Parietal lobe (tissue), 2 donors: ENCODE data around the gene PTBP1. TPM values are rescaled to one million over a fixed set of nuclear protein-coding genes. Genes with fewer than 3 reads are reported as not detected.

Experiments
- small RNA-seq: library from RNA; depleted of rRNA; stranded (forward); fragments of <200 nt; gene quantifications from one replicate; pipeline ENCODE3, GENCODE V24; 2014; ENCODE audit warnings: low replicate concordance
- total RNA-seq: library from RNA; depleted of rRNA; stranded (reverse); fragments of >200 nt; gene quantifications from one replicate; pipeline ENCODE4 v1.2.3, GENCODE V29; 2014

PTBP1 gene
- total RNA-seq: 60.7 TPM

DNA sequence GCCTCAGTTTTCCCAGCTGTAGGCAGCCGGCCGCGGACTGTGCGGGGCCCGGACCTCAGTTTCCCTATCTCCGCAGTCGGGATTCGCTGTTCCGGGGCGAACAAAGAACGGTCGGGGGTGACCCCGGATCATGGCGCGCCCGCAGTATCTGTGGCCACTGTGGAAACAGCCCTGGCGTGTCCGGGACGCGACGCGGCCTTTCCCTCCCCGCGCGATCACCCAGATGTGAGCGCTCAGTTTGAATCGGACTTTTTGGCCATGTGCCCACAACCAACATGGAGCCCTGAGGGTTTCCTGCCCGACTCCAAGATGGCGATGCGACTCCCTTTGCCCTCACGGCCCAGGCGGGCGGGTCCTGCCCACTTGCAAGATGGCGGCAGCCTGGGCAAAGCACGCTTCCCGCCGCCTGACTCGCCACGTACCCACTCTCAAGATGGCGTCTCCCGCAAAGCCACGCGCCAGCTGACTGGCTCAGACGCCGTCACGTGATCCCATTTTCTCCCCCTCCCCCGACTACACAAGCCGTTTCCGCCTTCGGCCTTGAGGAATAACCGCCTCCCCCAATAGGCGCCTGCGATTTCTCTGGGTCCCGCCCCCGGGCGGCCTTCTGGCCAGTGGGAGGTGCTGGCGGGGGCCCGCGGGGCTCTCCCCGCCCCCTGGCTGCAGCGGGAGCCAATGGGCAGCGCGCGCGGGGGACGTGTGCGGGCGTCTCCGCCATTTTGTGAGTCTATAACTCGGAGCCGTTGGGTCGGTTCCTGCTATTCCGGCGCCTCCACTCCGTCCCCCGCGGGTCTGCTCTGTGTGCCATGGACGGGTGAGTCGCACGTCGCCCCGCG, at the start of gene PTBP1:
Gene PTBP1, plus strand, starts transcription at position 761 of the 836 bp plus-strand sequence. Its CDS starts 46 bp downstream, at position 807.

DNA sequence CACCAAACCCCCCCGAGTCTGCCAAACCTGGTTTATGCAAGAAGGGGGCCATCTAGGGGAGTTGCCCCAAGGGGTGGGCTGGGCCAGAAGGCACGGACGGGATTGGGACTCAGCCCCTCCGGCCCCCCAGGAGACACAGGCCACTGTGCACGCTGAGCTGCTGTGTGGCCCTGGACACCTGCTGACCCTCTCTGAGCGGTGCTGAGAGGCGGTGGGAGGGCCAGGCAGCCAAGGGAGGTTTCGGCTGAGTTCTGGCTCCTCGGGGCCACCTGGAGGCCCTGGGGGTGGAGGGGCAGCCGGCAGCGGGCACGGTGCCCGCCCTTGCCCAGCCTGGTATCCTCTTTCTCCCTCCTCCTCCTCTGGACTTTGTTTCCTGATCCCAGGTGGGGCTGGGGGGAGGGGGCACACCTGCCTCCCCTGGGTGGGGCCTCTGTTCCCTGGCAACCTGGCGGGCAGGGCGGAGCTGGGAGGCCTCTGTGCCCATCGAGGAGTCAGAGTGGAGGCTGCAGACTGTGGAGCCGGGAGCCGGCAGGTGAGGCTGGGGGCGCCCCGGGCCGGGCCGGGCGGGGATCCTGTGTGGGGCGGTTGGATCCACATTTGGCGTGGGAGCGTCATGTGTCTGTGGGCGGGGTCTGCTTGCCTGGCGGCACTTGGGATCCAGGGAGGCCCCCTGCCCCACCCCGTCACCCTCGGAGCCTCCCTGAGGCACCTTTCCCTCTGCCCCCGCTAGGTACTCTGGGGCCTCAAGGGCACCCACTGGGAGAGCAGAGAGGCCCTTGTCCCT, 46.4 kb upstream of the PTBP1 start, which contains the start of gene MISP:
Gene MISP, plus strand, starts transcription at position 473 of the 784 bp plus-strand sequence. CDS start 5,835 bp downstream, outside the sequence.

DNA sequence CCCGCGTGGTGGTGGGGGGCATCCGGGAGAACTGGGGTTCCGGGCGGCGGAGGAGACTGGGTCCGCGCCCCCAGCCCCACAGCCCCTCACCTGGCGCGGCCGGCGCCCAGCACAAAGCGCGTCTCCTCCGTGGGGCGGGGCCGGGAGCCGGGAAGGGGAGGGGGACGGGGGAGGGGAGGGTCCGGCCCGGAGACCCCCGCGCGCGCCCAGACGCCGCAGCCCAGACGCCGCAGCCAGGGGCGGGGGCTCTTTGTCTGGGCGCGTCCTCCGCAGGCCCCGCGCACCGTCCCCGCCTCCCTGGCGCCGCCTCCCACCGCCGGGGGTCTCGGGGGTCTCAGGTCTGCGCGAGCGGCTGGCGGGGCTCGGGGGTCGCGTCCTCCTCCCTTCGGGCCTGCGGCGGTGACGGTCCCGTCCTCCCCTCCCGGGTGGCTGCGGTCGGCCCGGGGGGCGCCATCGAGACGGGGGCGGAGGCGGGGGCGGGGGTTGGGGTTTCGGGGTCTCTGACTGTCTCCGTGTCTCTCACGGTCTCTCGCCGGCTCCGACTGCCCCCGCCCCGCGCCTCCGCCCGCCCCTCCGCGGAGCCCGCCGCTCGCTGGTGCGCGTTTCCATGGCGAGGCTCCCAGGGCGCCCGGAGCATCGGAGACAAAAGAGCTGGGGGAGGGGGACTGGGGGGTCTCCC, 24.7 kb downstream of the PTBP1 start, which contains the start of gene PLPPR3:
Gene PLPPR3, minus strand, starts transcription at position 131 of the 679 bp plus-strand sequence. CDS start 396 bp downstream, outside the sequence.

DNA sequence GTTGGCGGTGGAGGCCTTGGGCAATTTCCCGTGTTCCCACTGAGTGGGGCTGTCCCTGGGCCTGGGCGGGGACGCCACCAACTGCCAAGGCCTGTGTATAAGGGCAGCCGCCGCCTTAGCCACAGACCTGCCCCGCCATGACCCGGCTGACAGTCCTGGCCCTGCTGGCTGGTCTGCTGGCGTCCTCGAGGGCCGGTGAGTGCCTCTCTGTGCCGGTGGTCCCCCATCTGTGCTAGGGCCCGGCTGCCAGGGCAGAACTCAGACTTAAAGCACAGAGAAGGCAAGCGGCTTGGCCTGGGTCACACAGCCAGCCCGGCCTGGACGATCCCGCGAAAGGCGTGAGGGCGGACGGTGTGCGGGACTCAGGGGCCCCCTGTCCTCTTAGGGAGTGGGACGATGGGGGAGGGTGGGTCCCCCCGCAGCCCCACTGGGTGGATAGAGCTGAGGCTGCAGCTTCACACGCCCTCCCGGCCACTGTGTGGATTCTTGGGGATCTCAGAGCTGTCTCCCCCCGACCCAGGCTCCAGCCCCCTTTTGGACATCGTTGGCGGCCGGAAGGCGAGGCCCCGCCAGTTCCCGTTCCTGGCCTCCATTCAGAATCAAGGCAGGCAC, 30.6 kb downstream of the PTBP1 start, which contains the start of gene AZU1:
Gene AZU1, plus strand, starts transcription at position 128 of the 612 bp plus-strand sequence. Its CDS starts 10 bp downstream, at position 138.

DNA sequence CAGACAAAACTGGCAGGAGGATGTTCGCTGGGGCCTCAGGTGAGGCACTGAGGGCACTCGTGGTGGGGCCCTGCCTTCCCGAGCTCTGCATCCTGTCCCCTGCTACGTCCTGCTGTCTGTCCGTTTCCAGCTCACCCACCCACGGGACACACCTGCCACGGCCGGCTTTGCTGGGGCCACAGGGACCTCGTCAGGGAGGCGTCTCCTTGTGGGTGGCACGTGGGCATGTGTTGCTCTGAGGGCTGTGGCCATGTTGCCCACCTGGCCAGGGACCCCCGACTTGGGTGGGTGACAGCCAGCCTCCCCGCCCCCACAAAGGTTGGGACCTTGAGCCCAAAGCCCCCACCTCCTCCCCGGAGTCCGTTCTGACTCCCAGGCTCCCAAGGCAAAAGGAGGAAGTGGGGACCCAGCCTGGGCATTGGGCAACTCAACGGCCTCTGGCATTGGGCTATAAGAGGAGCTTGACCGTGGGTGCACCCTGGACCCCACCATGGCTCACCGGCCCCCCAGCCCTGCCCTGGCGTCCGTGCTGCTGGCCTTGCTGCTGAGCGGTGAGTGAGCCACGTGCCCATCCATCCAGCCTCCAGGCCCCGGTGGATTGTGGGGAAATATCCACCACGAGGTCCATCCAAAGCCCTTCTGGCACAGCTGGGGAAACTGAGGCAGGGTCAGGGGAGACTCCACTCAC, 43.4 kb downstream of the PTBP1 start, which contains the start of gene PRTN3:
Gene PRTN3, plus strand, starts transcription at position 481 of the 688 bp plus-strand sequence. Its CDS starts 10 bp downstream, at position 491.

DNA sequence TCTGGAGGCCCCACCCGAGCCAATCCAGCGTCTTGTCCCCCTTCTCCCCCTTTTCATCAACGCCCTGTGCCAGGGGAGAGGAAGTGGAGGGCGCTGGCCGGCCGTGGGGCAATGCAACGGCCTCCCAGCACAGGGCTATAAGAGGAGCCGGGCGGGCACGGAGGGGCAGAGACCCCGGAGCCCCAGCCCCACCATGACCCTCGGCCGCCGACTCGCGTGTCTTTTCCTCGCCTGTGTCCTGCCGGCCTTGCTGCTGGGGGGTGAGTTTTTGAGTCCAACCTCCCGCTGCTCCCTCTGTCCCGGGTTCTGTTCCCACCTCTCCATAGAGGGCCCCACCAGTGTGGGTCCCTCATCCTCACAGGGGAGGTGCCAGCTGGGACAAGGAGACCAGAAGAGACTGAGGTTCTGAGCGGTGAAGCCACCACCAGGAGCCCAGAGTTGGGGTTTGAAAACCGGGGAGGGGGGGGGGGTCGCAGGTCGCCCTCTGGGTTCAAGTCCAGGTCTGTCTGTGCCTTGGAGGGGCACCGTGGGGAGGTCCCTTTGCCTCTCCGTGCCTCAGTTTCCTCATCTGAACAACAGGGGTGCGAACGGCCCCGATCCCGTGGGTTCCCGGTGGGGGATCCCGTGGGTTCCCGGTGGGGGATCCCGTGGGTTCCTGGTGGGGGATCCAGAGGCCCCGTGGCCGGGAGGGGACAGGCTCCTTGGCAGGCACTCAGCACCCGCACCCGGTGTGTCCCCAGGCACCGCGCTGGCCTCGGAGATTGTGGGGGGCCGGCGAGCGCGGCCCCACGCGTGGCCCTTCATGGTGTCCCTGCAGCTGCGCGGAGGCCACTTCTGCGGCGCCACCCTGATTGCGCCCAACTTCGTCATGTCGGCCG, 55.1 kb downstream of the PTBP1 start, which contains the start of gene ELANE:
Gene ELANE, plus strand, starts transcription at position 168 of the 878 bp plus-strand sequence. Its CDS starts 26 bp downstream, at position 194.

DNA sequence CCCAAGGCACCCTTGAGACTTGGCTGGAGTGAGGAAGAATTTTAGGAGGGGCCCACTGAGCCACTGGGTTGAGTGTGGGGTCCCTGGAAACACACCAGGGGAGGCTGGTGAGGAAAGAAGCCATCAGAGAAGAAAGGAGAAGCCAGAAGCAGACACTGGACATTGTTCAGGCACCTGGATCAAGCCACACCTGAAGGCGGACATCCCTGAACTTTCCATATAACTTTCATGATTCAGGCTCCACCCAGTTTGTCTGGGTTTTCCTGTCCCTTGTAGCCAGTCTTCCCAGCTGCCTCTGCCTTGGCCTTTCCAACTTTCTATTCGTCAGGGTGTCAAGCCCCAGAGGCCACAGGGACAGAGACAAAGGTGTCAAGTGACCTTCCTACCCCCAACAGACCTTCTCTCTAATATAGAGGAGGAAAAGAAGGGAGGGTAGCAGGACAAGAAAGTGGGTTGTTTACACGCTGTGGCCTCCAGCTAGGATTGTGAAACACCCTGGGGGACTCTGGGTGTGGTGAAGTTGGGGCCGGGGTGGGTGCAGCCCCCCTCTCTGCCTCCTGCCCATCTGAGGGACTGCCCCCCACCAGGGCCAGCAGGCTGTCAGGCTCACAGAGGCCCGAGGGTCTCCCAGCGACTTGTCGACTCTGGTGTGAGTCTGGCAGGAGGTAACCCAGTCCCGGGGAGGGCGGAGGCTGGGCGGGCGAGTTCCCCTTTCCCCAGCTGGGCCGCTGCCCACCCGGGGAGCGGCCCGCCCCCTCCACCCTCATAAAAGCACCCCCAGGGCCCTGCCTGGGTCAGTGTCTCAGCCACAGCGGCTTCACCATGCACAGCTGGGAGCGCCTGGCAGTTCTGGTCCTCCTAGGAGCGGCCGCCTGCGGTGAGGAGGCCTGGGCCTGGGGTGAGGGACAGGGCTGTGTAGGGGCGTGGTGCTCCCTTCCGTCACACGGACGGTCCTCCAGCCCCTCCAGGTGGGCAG, 61.9 kb downstream of the PTBP1 start, which contains the start of gene CFD:
Gene CFD, plus strand, starts transcription at position 797 of the 976 bp plus-strand sequence. Its CDS starts 26 bp downstream, at position 823.

Small RNA genes lying within 50 kb of the gene (small RNA-seq; reads per million reads assigned to genes)
- not detected for gene MIR3187

Other genes with a start within 250 kb of the PTBP1 start
- 101 TPM for gene BSG, start 224.9 kb upstream of the PTBP1 start, total RNA-seq
- gene HCN2, start 207.6 kb upstream of the PTBP1 start, total RNA-seq: 9.1 TPM
- 21.6 TPM for gene POLRMT, start 163.9 kb upstream of the PTBP1 start, total RNA-seq
- 0.63 TPM for gene FGF22, start 157.6 kb upstream of the PTBP1 start, total RNA-seq
- gene RNF126, start 134.2 kb upstream of the PTBP1 start, total RNA-seq: 20.0 TPM
- gene FSTL3, start 121.1 kb upstream of the PTBP1 start, total RNA-seq: 2.8 TPM
- not detected for gene PRSS57, start 102.0 kb upstream of the PTBP1 start, total RNA-seq
- gene PALM, start 88.5 kb upstream of the PTBP1 start, total RNA-seq: 123 TPM
- not detected for gene MISP, start 46.3 kb upstream of the PTBP1 start, total RNA-seq
- gene PLPPR3, start 24.5 kb downstream of the PTBP1 start, total RNA-seq: 98.3 TPM
- gene AZU1, start 30.4 kb downstream of the PTBP1 start, total RNA-seq: 0.94 TPM
- gene PRTN3, start 43.5 kb downstream of the PTBP1 start, total RNA-seq: 0.94 TPM
- not detected for gene ELANE, start 54.9 kb downstream of the PTBP1 start, total RNA-seq
- 0.31 TPM for gene CFD, start 62.2 kb downstream of the PTBP1 start, total RNA-seq
- gene MED16, start 95.7 kb downstream of the PTBP1 start, total RNA-seq: 35.4 TPM
- not detected for gene RNU6-9, start 96.0 kb downstream of the PTBP1 start, total RNA-seq
- gene R3HDM4, start 115.8 kb downstream of the PTBP1 start, total RNA-seq: 29.1 TPM
- gene KISS1R, start 119.9 kb downstream of the PTBP1 start, total RNA-seq: not detected
- gene ARID3A, start 128.6 kb downstream of the PTBP1 start, total RNA-seq: 11.3 TPM
- gene WDR18, start 186.9 kb downstream of the PTBP1 start, total RNA-seq: 36.0 TPM
- not detected for gene GRIN3B, start 203.0 kb downstream of the PTBP1 start, total RNA-seq
- gene TMEM259, start 223.7 kb downstream of the PTBP1 start, total RNA-seq: 59.8 TPM
- gene RNU6-2, start 224.1 kb downstream of the PTBP1 start, total RNA-seq: not detected
- gene CNN2, start 229.2 kb downstream of the PTBP1 start, total RNA-seq: 6.3 TPM
- 4.4 TPM for gene ABCA7, start 242.7 kb downstream of the PTBP1 start, total RNA-seq